ENCODE data around the gene C19orf33.

GRCh38 chr19:38307076-38307475 lies 3.0 kb downstream of the C19orf33 start:
- no peak for TF ChIP-seq CTCF (IDR thresholded peaks at IDR 0.05 in 2 of 3, conservative IDR thresholded peaks at IDR 0.05 in 1 of 3; ENCODE audit: insufficient read depth in 2 of 3, low read depth in 1 of 3, low read length in 3 of 3)
- no peak for TF ChIP-seq ZNF274 (IDR thresholded peaks at IDR 0.05; ENCODE audit: borderline replicate concordance, low read depth, low read length)
- no peak for TF ChIP-seq MITF (IDR thresholded peaks at IDR 0.05)
- no peak for TF ChIP-seq BHLHE40 (IDR thresholded peaks at IDR 0.05; ENCODE audit: low read length)
- TF ChIP-seq CHD1 (IDR thresholded peaks at IDR 0.05; ENCODE audit: low read length) = no peak
- TF ChIP-seq PCBP2 (IDR thresholded peaks at IDR 0.05; ENCODE audit: low read depth, low read length, poor library complexity, severe bottlenecking) = no peak

Measured in K562 (cell line).